ENCODE measurements around the gene KLHDC1.
"Not testable (repeated sequence)": the region's sequence is repeated elsewhere in the genome, so short reads cannot be mapped to it uniquely, and the experiment has no call there.

The KLHDC1 gene

GRCh38 chr14:49692811-49693734 is at the start of gene KLHDC1:
KLHDC1 (plus strand) TSS chr14:49693120; CDS start chr14:49693195, 75 bp downstream.
- Histone ChIP-seq H3K9ac (peak within 1 kb of the TSS; percentile 86), H3K4me2 (peak within 1 kb of the TSS; percentile 72), H3K27ac (peak within 1 kb of the TSS; percentile 80), H3K36me3 (no peaks in the 10 kb centered on the region), H3K27me3 (peaks cover 28% of the 10 kb centered on the region; the same call in 1 of the 2 replicates), H3K4me3 (peak within 1 kb of the TSS; percentile 84), H4K20me1 (no peaks in the 10 kb centered on the region), H3K4me1 (peaks cover 28% of the 10 kb centered on the region), H3K9me3 (no peaks in the 10 kb centered on the region)
- TF ChIP-seq Cebpa-rat (IDR thresholded peaks at IDR 0.05), result no peak

GRCh38 chr14:49653508-49653907 is 39.4 kb upstream of the KLHDC1 start:
- Histone ChIP-seq H3K4me1 (no peaks in the 10 kb centered on the region), H3K9me3 (no peaks in the 10 kb centered on the region), H3K9ac (no peak overlapping the region), H4K20me1 (peaks cover 5% of the 10 kb centered on the region; the same call in 1 of the 2 replicates), H3K27ac (no peak overlapping the region), H3K36me3 (peaks cover 54% of the 10 kb centered on the region), H3K4me3 (no peak overlapping the region), H3K4me2 (no peak overlapping the region), H3K27me3 (no peaks in the 10 kb centered on the region)
- TF ChIP-seq Cebpa-rat (IDR thresholded peaks at IDR 0.05), result no peak

GRCh38 chr14:49654511-49654910 is 38.4 kb upstream of the KLHDC1 start:
- Histone ChIP-seq H3K4me3 (no peak overlapping the region), H3K4me2 (no peak overlapping the region), H4K20me1 (no peaks in the 10 kb centered on the region; the same call in 1 of the 2 replicates), H3K27ac (no peak overlapping the region), H3K27me3 (no peaks in the 10 kb centered on the region), H3K36me3 (peaks cover 47% of the 10 kb centered on the region), H3K9me3 (no peaks in the 10 kb centered on the region), H3K4me1 (no peaks in the 10 kb centered on the region), H3K9ac (no peak overlapping the region)
- no peak for TF ChIP-seq Cebpa-rat (IDR thresholded peaks at IDR 0.05)

GRCh38 chr14:49657500-49657899 is 35.4 kb upstream of the KLHDC1 start:
- not testable (repeated sequence) for H3K27me3 ChIP-seq, H3K4me2 ChIP-seq, H3K9ac ChIP-seq, H4K20me1 ChIP-seq, H3K9me3 ChIP-seq, H3K27ac ChIP-seq, H3K4me3 ChIP-seq, H3K4me1 ChIP-seq
- peaks cover 46% of the 10 kb centered on the region for H3K36me3 ChIP-seq

GRCh38 chr14:49659526-49660455 is 33.1 kb upstream of the KLHDC1 start:
- no peak overlapping the region for H3K9ac ChIP-seq
- no peak overlapping the region for H3K27ac ChIP-seq
- H3K4me2 ChIP-seq, result no peak overlapping the region
- H3K4me3 ChIP-seq, result no peak overlapping the region
- H4K20me1 ChIP-seq, result no peaks in the 10 kb centered on the region
- H3K9me3 ChIP-seq, result no peaks in the 10 kb centered on the region
- H3K4me1 ChIP-seq, result no peaks in the 10 kb centered on the region
- peaks cover 43% of the 10 kb centered on the region for H3K36me3 ChIP-seq
- H3K27me3 ChIP-seq, result no peaks in the 10 kb centered on the region
- no peak for TF ChIP-seq Cebpa-rat (IDR thresholded peaks at IDR 0.05)

- H3K4me2 ChIP-seq, result no peak overlapping the region
- no peaks in the 10 kb centered on the region for H3K9me3 ChIP-seq
- TF ChIP-seq Cebpa-rat (IDR thresholded peaks at IDR 0.05), result no peak
- H3K9ac ChIP-seq, result no peak overlapping the region
- no peaks in the 10 kb centered on the region for H3K27me3 ChIP-seq
- no peaks in the 10 kb centered on the region for H3K4me1 ChIP-seq
- no peak overlapping the region for H3K4me3 ChIP-seq
- H4K20me1 ChIP-seq, result no peaks in the 10 kb centered on the region
- H3K36me3 ChIP-seq, result peaks cover 67% of the 10 kb centered on the region
- H3K27ac ChIP-seq, result no peak overlapping the region
These were observed 22.4 kb upstream of the KLHDC1 start for GRCh38 chr14:49670475-49670874.

- Histone ChIP-seq H3K9ac (no peak overlapping the region), H3K4me3 (no peak overlapping the region), H3K27ac (no peak overlapping the region), H3K36me3 (peaks cover 81% of the 10 kb centered on the region), H3K27me3 (no peaks in the 10 kb centered on the region), H3K4me1 (no peaks in the 10 kb centered on the region), H3K9me3 (no peaks in the 10 kb centered on the region; the same call in 1 of the 2 replicates), H4K20me1 (no peaks in the 10 kb centered on the region), H3K4me2 (no peak overlapping the region)
- TF ChIP-seq Cebpa-rat (IDR thresholded peaks at IDR 0.05), result no peak
These were observed 19.3 kb upstream of the KLHDC1 start for GRCh38 chr14:49673586-49673985.

- no peak for TF ChIP-seq Cebpa-rat (IDR thresholded peaks at IDR 0.05)
- H3K27ac ChIP-seq, result no peak overlapping the region
- no peaks in the 10 kb centered on the region for H3K27me3 ChIP-seq
- no peaks in the 10 kb centered on the region for H3K4me1 ChIP-seq
- H3K4me2 ChIP-seq, result no peak overlapping the region
- peaks cover 95% of the 10 kb centered on the region for H3K36me3 ChIP-seq
- no peak overlapping the region for H3K4me3 ChIP-seq
- no peaks in the 10 kb centered on the region for H4K20me1 ChIP-seq
- H3K9ac ChIP-seq, result no peak overlapping the region
- no peaks in the 10 kb centered on the region; the same call in 1 of the 2 replicates for H3K9me3 ChIP-seq
These were observed 15.3 kb upstream of the KLHDC1 start for GRCh38 chr14:49677643-49678042.

- Histone ChIP-seq H3K27ac (no peak overlapping the region), H3K4me2 (no peak overlapping the region), H3K27me3 (no peaks in the 10 kb centered on the region), H4K20me1 (no peaks in the 10 kb centered on the region), H3K4me3 (no peak overlapping the region), H3K36me3 (peaks cover 91% of the 10 kb centered on the region), H3K9ac (no peak overlapping the region), H3K4me1 (no peaks in the 10 kb centered on the region), H3K9me3 (no peaks in the 10 kb centered on the region; the same call in 1 of the 2 replicates)
- no peak for TF ChIP-seq Cebpa-rat (IDR thresholded peaks at IDR 0.05)
These were observed 13.6 kb upstream of the KLHDC1 start for GRCh38 chr14:49679271-49679670.
